Mammary epithelial cell (primary cell): ENCODE data around the gene RBM15.

Source experiments
- EZH2 ChIP-seq: IDR thresholded peaks from 2 replicates; pipeline ENCODE4 v1.6.1; 2012; ENCODE audit warnings: low read length, inconsistent platforms, borderline replicate concordance
- TF ChIP-seq, protein P1 (sequence below), 2 donors: IDR thresholded peaks in 1 of 2; conservative IDR thresholded peaks in 1 of 2; 2 replicates each; pipeline ENCODE4 v1.5.1; 2011 to 2012; ENCODE audit warnings: inconsistent platforms in 2 of 2, low read length in 2 of 2, mild to moderate bottlenecking in 2 of 2, control low read depth in 1 of 2, low read depth in 1 of 2; ENCODE audit not compliant: insufficient read depth in 1 of 2; ENCODE audit errors: extremely low read depth in 1 of 2

DNA sequence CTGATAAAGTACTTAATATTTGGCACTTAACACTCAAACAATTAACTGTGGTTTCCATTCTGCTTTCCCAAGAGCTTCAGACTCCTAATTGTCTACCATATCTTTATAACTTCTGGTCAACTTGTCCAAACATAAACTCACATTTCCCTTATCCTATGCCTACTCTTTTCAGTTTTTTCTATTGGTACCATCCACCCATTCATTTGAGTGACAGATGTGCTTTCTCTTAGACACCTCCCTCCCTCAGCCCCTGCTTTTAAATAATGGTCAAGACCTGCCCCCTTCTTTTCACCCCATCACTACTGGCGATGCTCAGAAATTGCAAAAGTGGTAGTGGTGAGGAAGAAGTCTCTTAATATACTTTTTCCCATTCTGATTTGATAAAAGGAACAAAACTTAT lies 46.2 kb downstream of the RBM15 start:
- TF ChIP-seq, protein P1, sequence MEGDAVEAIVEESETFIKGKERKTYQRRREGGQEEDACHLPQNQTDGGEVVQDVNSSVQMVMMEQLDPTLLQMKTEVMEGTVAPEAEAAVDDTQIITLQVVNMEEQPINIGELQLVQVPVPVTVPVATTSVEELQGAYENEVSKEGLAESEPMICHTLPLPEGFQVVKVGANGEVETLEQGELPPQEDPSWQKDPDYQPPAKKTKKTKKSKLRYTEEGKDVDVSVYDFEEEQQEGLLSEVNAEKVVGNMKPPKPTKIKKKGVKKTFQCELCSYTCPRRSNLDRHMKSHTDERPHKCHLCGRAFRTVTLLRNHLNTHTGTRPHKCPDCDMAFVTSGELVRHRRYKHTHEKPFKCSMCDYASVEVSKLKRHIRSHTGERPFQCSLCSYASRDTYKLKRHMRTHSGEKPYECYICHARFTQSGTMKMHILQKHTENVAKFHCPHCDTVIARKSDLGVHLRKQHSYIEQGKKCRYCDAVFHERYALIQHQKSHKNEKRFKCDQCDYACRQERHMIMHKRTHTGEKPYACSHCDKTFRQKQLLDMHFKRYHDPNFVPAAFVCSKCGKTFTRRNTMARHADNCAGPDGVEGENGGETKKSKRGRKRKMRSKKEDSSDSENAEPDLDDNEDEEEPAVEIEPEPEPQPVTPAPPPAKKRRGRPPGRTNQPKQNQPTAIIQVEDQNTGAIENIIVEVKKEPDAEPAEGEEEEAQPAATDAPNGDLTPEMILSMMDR (conservative IDR thresholded peaks at IDR 0.05 in 1 of 2, IDR thresholded peaks at IDR 0.05 in 1 of 2; ENCODE audit: extremely low read depth in 1 of 2, insufficient read depth in 1 of 2, low read depth in 1 of 2, low read length in 2 of 2), result no peak
- TF ChIP-seq EZH2, result no peak
